Effector CD4-positive, alpha-beta T cell (primary cell): Measurements from ENCODE around the gene SFXN5.
"Not testable (repeated sequence)": the region's sequence is repeated elsewhere in the genome, so short reads cannot be mapped to it uniquely, and the experiment has no call there.

Source experiments
- DNase-seq: peaks from one replicate; pipeline ENCODE4 v3.0.0-alpha.2; 2020

SFXN5 gene

GRCh38 chr2:73100956-73101355, 29.4 kb upstream of the SFXN5 start:
- no peak for DNase-seq

GRCh38 chr2:73099486-73099885, 28.0 kb upstream of the SFXN5 start:
- no peak for DNase-seq

- DNase-seq, result no peak
Measured at GRCh38 chr2:73095910-73096309, 24.4 kb upstream of the SFXN5 start.

- not testable (repeated sequence) for DNase-seq
Measured at GRCh38 chr2:73093601-73094218, 22.2 kb upstream of the SFXN5 start.

- DNase-seq, result no peak
Measured at GRCh38 chr2:73092146-73092783, 20.8 kb upstream of the SFXN5 start.

- DNase-seq, result no peak
Measured at GRCh38 chr2:73091696-73092095, 20.2 kb upstream of the SFXN5 start.

GRCh38 chr2:73091164-73091563, 19.7 kb upstream of the SFXN5 start:
- DNase-seq, result no peak

- no peak for DNase-seq
Measured at GRCh38 chr2:73089270-73090030, 17.9 kb upstream of the SFXN5 start.

- DNase-seq, result no peak
Measured at GRCh38 chr2:73088703-73089102, 17.2 kb upstream of the SFXN5 start.

GRCh38 chr2:73088211-73088610, 16.7 kb upstream of the SFXN5 start:
- no peak for DNase-seq

GRCh38 chr2:73087311-73087710, 15.8 kb upstream of the SFXN5 start:
- DNase-seq, result no peak

GRCh38 chr2:73085691-73086090, 14.2 kb upstream of the SFXN5 start:
- peak; percentile 75 for DNase-seq

GRCh38 chr2:73084971-73085370, 13.5 kb upstream of the SFXN5 start:
- no peak for DNase-seq

GRCh38 chr2:73083886-73084800, 12.6 kb upstream of the SFXN5 start:
- DNase-seq, result no peak

- DNase-seq, result no peak
Measured at GRCh38 chr2:73082523-73083410, 11.3 kb upstream of the SFXN5 start.

- DNase-seq, result no peak
Measured at GRCh38 chr2:73081181-73081671, 9.7 kb upstream of the SFXN5 start.

GRCh38 chr2:73080321-73081131, 9.0 kb upstream of the SFXN5 start:
- no peak for DNase-seq

- DNase-seq, result no peak
Measured at GRCh38 chr2:73079636-73080035, 8.1 kb upstream of the SFXN5 start.

GRCh38 chr2:73078457-73079411, 7.2 kb upstream of the SFXN5 start:
- no peak for DNase-seq

- no peak for DNase-seq
Measured at GRCh38 chr2:73077424-73077795, 5.9 kb upstream of the SFXN5 start.
